GM12878 (cell line): ENCODE results near the gene SPAG16. TPM values are rescaled to one million over a fixed set of nuclear protein-coding genes. Genes with fewer than 3 reads are reported as not detected.

Experiments used
- ATAC-seq: fragments of 200-7000 bp; cut with Tn5 transposase; 3 replicates; pipeline ENCODE4 v1.9.1; 2020; ENCODE audit warnings: mild to moderate bottlenecking, moderate library complexity
- BruUV-seq: library from RNA; stranded (reverse); fragments of 400-500 nt; replicated peaks from 2 replicates; lab custom pipeline; 2021; lab: Mats Ljungman, UMichigan
- CTCF ChIA-PET: fragments of 300-600 bp; sonication (Branson Sonifier 250); formaldehyde crosslinking; extraction: SDS; loops from one replicate; lab custom pipeline; 2021; ENCODE audit warnings: inconsistent platforms; lab: Yijun Ruan, JAX
- POLR2A ChIA-PET: fragments of 350-600 bp; formaldehyde crosslinking; extraction: SDS; loops from one replicate; lab custom pipeline; 2021; ENCODE audit warnings: inconsistent platforms; lab: Charles Lee
- RAD21 ChIA-PET: fragments of 300-600 bp; sonication (Branson Sonifier 250); formaldehyde crosslinking; loops from one replicate; lab custom pipeline; 2023; ENCODE audit warnings: antibody characterized with exemption; ENCODE audit not compliant: unreplicated experiment; lab: Charles Lee
- SMC1A ChIA-PET: fragments of 300-600 bp; sonication (Branson Sonifier 250); formaldehyde crosslinking; loops from one replicate; lab custom pipeline; 2023; ENCODE audit not compliant: unreplicated experiment, uncharacterized antibody; lab: Charles Lee
- DNase-seq: peaks from one replicate; pipeline ENCODE4 v3.0.0-alpha.2; 2011; ENCODE audit warnings: low read depth, low spot score
- FAIRE-seq: peaks from 3 replicates; lab custom pipeline; 2011; peaks lifted over from hg19 to GRCh38; lab: Jason Lieb, UNC
- H2AFZ ChIP-seq: 2 replicates; pipeline ENCODE4 v1.6.0; 2011; ENCODE audit warnings: low read depth, low read length, control low read depth; ENCODE audit not compliant: control insufficient read depth
- H3K27ac ChIP-seq: 2 replicates; pipeline ENCODE4 v1.5.1; 2011; ENCODE audit warnings: control low read depth; ENCODE audit not compliant: control insufficient read depth, insufficient read depth
- H3K27me3 ChIP-seq, 2 experiments: replicated peaks in 1 of 2; 2 replicates each; pipeline versions ENCODE4 v1.6.0 to v1.6.1; 2011; ENCODE audit warnings: low read length in 1 of 2; ENCODE audit not compliant: control insufficient read depth in 2 of 2, insufficient read depth in 2 of 2
- H3K36me3 ChIP-seq, 2 experiments: 2 replicates each; pipeline ENCODE4 v1.5.1; 2011; ENCODE audit warnings: low read length in 1 of 2; ENCODE audit not compliant: control insufficient read depth in 2 of 2, insufficient read depth in 2 of 2
- H3K4me1 ChIP-seq: 2 replicates; pipeline ENCODE4 v1.6.1; 2011; ENCODE audit warnings: mild to moderate bottlenecking, low read length, moderate library complexity, mixed read lengths; ENCODE audit not compliant: control insufficient read depth, insufficient read depth
- H3K4me2 ChIP-seq: 2 replicates; pipeline ENCODE4 v1.6.0; 2011; ENCODE audit warnings: control low read depth; ENCODE audit not compliant: control insufficient read depth, insufficient read depth
- H3K4me3 ChIP-seq: fragments of 200-600 bp; sonication (generic); 2 replicates; pipeline ENCODE4 v1.5.1; 2016
- H3K79me2 ChIP-seq: 2 replicates; pipeline ENCODE4 v1.6.0; 2011; ENCODE audit warnings: low read length; ENCODE audit not compliant: control insufficient read depth, insufficient read depth
- H3K9ac ChIP-seq: 2 replicates; pipeline ENCODE4 v1.8.0; 2011; ENCODE audit warnings: low read length, control low read depth, mixed read lengths; ENCODE audit not compliant: control insufficient read depth, insufficient read depth
- H3K9me3 ChIP-seq: replicated peaks from 3 replicates; pipeline ENCODE4 v1.5.1; 2011; ENCODE audit warnings: mild to moderate bottlenecking, low read length; ENCODE audit not compliant: control insufficient read depth, insufficient read depth
- H4K20me1 ChIP-seq: 2 replicates; pipeline ENCODE4 v1.6.0; 2011; ENCODE audit not compliant: control insufficient read depth, insufficient read depth
- MTA2 ChIP-seq: fragments of 450-650 bp; IDR thresholded peaks from 2 replicates; pipeline ENCODE4 v1.6.1; 2016; ENCODE audit warnings: low read depth, mild to moderate bottlenecking, moderate library complexity
- MYC ChIP-seq: IDR thresholded peaks from 2 replicates; pipeline ENCODE4 v1.6.1; 2011; ENCODE audit warnings: mild to moderate bottlenecking, low read length, moderate library complexity, inconsistent platforms; ENCODE audit not compliant: insufficient read depth, insufficient replicate concordance, insufficient read length, severe bottlenecking
- NBN ChIP-seq: fragments of 450-650 bp; IDR thresholded peaks from 2 replicates; pipeline ENCODE4 v1.6.1; 2016
- RBBP5 ChIP-seq: fragments of 200-600 bp; sonication (generic); conservative IDR thresholded peaks from 2 replicates; pipeline ENCODE4 v1.6.1; 2016
- SMARCA5 ChIP-seq: fragments of 450-650 bp; IDR thresholded peaks from 2 replicates; pipeline ENCODE4 v1.6.1; 2017; ENCODE audit warnings: mild to moderate bottlenecking
- SREBF2 ChIP-seq: IDR thresholded peaks from 2 replicates; pipeline ENCODE4 v1.6.1; 2012; ENCODE audit warnings: mild to moderate bottlenecking, low read length
- TCF12 ChIP-seq: IDR thresholded peaks from 2 replicates; pipeline ENCODE4 v1.6.1; 2011; ENCODE audit warnings: low read depth, mild to moderate bottlenecking, low read length
- WGBS: methylation state at CpG from one replicate; pipeline ENCODE4 v1.1.6; 2016; ENCODE audit warnings: low lambda C conversion rate; ENCODE audit not compliant: insufficient replicate concordance, insufficient coverage; ENCODE audit errors: missing lambda C conversion rate; 5-methylcytosine and 5-hydroxymethylcytosine counted together
- in situ Hi-C: fragments of 300-500 bp; cut with MboI; formaldehyde crosslinking; loops from 9 replicates; pipeline ENCODE4 v1.14.3; 2018; ENCODE audit warnings: mixed read lengths
- intact Hi-C: fragments of 100-400 bp; cut with micrococcal nuclease; formaldehyde crosslinking; loops from one replicate; pipeline ENCODE4 v1.14.2; 2022; ENCODE audit not compliant: unreplicated experiment
- polyA plus RNA-seq, 11 experiments: library from polyadenylated mRNA; depleted of rRNA in 4 of 11; unstranded in 6 of 11; stranded (reverse) in 5 of 11; fragments of >200 nt; fragmentation: Nextera tagmentation in 4 of 11; fragmentation: Illumina TruSeq in 1 of 11; extraction: Ambion mirVana in 4 of 11; extraction: Trizol in 1 of 11; gene quantifications; 1 replicate in 1 of 11; 2 replicates in 10 of 11; pipeline versions ENCODE4 v1.2.1 to v1.2.3, GENCODE V29; 2011 to 2016; ENCODE audit warnings: inconsistent platforms in 2 of 11, missing spikeins in 2 of 11, low read depth in 1 of 11
- total RNA-seq, 4 experiments: library from RNA; depleted of rRNA in 3 of 4; stranded (reverse); fragments of >200 nt in 3 of 4; fragmentation: Illumina TruSeq in 1 of 4; extraction: Trizol in 1 of 4; gene quantifications; 2 replicates each; pipeline versions ENCODE4 v1.2.1 to v1.2.3, GENCODE V29; 2013 to 2021

Gene SPAG16
- total and polyA plus RNA-seq, 10 of the 15 experiments (the other 5 are each of a cell fraction or from before 2014, with no cell fraction given) = 6.0 to 25.0 (median 15.2) TPM

DNA sequence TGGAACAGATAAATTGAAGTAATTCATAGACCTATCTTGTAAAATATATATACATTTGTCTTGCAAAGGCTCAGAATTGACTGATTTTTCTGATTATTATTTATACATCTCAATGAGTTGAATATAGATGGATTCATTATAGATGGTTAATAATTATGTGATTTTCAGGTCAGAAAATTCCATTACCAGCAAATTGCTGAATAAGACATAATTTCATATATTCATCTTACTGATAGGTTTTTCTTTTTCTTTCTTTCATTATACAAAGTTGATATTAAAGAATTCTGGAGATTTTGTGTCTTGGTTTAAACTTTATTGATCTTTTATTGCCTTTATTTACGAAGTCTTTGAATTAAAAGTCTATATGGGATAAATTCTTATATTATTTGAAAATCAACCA is 41.6 kb upstream of the SPAG16 start:
- H3K4me1 ChIP-seq = peaks cover 37% of the 10 kb centered on the region
- no peaks in the 10 kb centered on the region for H3K36me3 ChIP-seq
- no peaks in the 10 kb centered on the region for H3K27me3 ChIP-seq
- H2AFZ ChIP-seq = no peak overlapping the region
- peaks cover 55% of the 10 kb centered on the region for H3K79me2 ChIP-seq
- no peaks in the 10 kb centered on the region for H4K20me1 ChIP-seq
- no peak overlapping the region for H3K4me3 ChIP-seq
- ChIA-PET CTCF (interaction anchor here (1.0 to 4.8 kb wide), 7 partner anchors 8 to 465 kb away, joined by 3 to 29 read pairs (median 4); partner anchors contain the start of gene IKZF2), POLR2A (interaction anchor here (1.2 to 13.8 kb wide), 8 partner anchors 9 to 224 kb away, joined by 3 to 232 read pairs (median 8); partner anchors contain the start of genes IKZF2 and SPAG16), SMC1A (interaction anchor here (0.7 to 15.7 kb wide), 11 partner anchors 9 to 232 kb away, joined by 3 to 467 read pairs (median 4); partner anchors contain the start of genes IKZF2 and SPAG16), RAD21 (interaction anchor here (0.6 to 15.7 kb wide), 11 partner anchors 8 to 273 kb away, joined by 3 to 540 read pairs (median 8); partner anchors contain the start of genes IKZF2 and SPAG16)
- ATAC-seq (no peak), DNase-seq (no peak), FAIRE-seq (no peak)
- H3K4me2 ChIP-seq = peak overlapping the region; percentile 98
- intact Hi-C loops (loop anchor here (10.0 kb wide), 1 partner anchor 512 kb away; no protein-coding TSS in a partner anchor), in situ Hi-C loops (loop anchor here (10.0 to 25.0 kb wide), 2 partner anchors 1495 to 1752 kb away; no protein-coding TSS in a partner anchor)
- no TSS peak for BruUV-seq
- 93% methylated on average over 1 of the region's 1 CpG for WGBS
- TF ChIP-seq SMARCA5 (no peak), MTA2 (no peak), SREBF2 (no peak), MYC (no peak), RBBP5 (no peak), TCF12 (no peak), NBN (no peak)
- peak overlapping the region; percentile 98 for H3K27ac ChIP-seq
- no peaks in the 10 kb centered on the region; the same call in 2 of the 3 replicates for H3K9me3 ChIP-seq
- H3K9ac ChIP-seq = no peak overlapping the region; the same call in 1 of the 2 replicates
